Skeletal muscle satellite cell (primary cell): Measurements from ENCODE around the gene PGP.
A peak's percentile ranks its signal among the peaks of the same experiment; 100 is the strongest.
"Not testable (repeated sequence)": the region's sequence is repeated elsewhere in the genome, so short reads cannot be mapped to it uniquely, and the experiment has no call there.

Experiments
- H3K27me3 ChIP-seq: 2 replicates; pipeline ENCODE4 v1.7.0; 2013; ENCODE audit warnings: low read length; ENCODE audit not compliant: control insufficient read depth, insufficient read depth
- H3K36me3 ChIP-seq: 2 replicates; pipeline ENCODE4 v1.7.0; 2013; ENCODE audit warnings: mild to moderate bottlenecking, control low read depth, low read length; ENCODE audit not compliant: insufficient read depth
- H3K4me1 ChIP-seq: 2 replicates; pipeline ENCODE4 v1.7.0; 2013; ENCODE audit warnings: low read length; ENCODE audit not compliant: control insufficient read depth, insufficient read depth
- H3K4me2 ChIP-seq: 2 replicates; pipeline ENCODE4 v1.7.0; 2013; ENCODE audit warnings: mild to moderate bottlenecking, low read length
- H3K4me3 ChIP-seq: 2 replicates; pipeline ENCODE4 v1.7.0; 2013; ENCODE audit warnings: low read length
- H3K9ac ChIP-seq: 2 replicates; pipeline ENCODE4 v1.7.0; 2013; ENCODE audit warnings: mild to moderate bottlenecking, low read depth, low read length, moderate library complexity
- H3K9me3 ChIP-seq: replicated peaks from 2 replicates; pipeline ENCODE4 v1.7.0; 2013; ENCODE audit warnings: mild to moderate bottlenecking, control low read depth, low read length

Gene PGP

DNA sequence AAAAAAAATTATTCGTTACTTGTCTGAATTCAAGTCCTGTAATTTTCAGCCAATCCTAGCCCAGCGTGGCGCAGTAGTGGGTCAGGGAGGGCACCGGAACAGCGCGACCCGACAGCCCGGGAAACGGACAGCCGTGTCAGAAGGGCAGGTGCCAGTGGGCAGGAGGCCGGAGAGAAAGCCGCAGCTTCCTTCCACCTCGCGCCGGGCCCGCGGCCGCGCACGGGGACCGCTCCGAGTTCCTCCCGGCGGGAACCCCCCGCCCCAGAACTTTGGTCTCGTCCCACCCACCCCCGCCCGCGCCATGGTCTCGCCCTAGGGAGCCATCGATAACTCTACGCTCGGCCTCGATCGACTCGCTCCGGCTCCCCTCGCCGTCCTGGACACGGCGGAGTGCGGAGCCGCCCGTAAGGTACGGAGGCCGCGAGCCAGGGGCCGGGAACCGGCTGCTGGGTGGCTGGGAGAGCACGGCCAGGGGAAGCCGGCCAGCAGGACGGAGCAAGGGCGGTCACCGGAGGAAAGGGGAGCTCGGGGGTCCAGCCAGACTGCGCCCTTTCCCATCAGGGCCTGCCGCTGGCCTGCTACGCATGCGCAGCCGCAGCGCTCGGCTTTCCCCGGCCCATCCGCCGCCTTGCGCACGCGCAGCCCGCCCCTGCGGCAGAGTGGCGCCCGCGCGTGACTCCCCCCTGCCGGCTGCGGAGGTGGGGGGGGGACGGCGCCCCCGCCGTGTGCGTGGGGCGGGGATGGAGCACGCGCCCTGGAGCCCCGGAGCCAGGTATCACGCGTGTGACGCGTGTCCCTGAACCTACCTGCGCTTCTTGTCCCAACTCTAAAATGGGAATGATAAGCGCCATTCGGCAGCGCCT, 9.3 kb downstream of the PGP start, which contains the start of gene MLST8:
Gene MLST8, plus strand, starts transcription at position 351 of the 863 bp plus-strand sequence. CDS start 632 bp downstream, outside the sequence.
- Histone ChIP-seq H3K9ac (peak within 1 kb of the TSS; percentile 97), H3K4me3 (peak within 1 kb of the TSS; percentile 95), H3K4me2 (peak within 1 kb of the TSS; percentile 97)

DNA sequence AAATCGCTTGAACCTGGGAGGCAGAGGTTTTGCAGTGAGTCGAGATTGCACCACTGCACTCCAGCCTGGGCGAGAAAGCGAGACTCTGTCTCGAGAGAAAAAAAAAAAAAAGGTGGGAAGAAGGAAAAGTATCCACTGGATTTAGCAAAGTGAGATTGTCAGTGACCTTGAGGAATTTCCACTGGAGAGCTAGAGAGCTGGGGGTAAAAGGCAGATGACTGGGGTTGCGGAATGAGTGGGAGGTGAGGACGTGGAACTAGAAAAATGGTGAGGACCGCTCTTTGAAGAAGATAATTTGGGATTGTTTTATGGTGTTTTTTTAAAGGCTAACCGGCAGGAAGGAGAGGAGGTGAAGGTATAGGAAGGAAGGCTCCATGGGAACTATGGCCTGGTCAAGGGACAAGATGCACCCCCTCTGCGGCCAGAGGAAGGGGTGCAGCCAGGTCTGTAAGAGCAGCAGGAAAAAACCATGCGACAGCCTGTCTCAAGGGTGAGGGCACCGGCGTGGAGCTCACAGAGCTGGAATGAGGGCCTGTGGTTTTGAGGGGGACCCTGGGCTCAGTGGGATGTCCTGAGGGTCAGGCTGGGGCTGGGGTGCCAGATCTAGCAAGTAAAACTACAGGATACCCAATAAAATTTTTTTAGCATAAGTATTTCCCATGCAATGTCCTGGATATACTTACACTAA, 10.1 kb downstream of the PGP start:
- Histone ChIP-seq H3K4me2 (peak overlapping the region; percentile 97), H3K4me1 (peaks cover 18% of the 10 kb centered on the region), H3K27me3 (peaks cover 4% of the 10 kb centered on the region), H3K9ac (peak overlapping the region; percentile 97), H3K36me3 (peaks cover 18% of the 10 kb centered on the region), H3K9me3 (no peaks in the 10 kb centered on the region), H3K4me3 (peak overlapping the region; percentile 95)

More for the DNA sequence above, 9.3 kb downstream of the PGP start, which contains the start of gene MLST8:
- Histone ChIP-seq H3K4me1 (peaks cover 18% of the 10 kb centered on the region), H3K27me3 (peaks cover under 1% of the 10 kb centered on the region), H3K36me3 (peaks cover 22% of the 10 kb centered on the region), H3K9me3 (no peaks in the 10 kb centered on the region)

DNA sequence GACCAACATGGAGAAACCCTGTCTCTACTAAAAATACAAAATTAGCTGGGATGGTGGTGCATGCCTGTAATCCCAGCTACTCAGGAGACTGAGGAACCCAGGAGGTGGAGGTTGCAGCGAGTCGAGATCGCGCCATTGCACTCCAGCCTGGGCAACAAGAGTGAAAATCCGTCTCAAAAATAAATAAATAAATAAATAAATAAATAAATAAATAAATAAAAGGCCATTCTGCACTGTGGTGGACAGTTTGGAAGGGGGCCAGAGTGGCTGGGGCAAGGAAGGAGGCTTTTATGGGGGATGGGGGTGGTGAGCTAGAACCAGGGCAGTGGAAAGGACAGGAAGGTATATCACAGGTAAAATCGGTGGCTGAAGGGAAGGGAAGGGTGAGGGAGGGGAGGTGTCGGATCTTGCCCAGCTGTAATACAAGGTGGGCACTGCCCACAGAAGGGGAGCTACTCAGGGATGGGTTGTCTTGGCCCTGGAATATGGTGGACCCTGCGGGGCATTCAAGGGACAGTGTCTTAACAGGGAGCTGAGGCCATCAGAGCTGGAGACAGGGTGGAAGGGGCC, 11.4 kb downstream of the PGP start:
- not testable (repeated sequence) for H3K9me3 ChIP-seq, H3K9ac ChIP-seq, H3K4me3 ChIP-seq, H3K36me3 ChIP-seq, H3K4me2 ChIP-seq
- Histone ChIP-seq H3K27me3 (peaks cover 14% of the 10 kb centered on the region), H3K4me1 (peaks cover 18% of the 10 kb centered on the region)

DNA sequence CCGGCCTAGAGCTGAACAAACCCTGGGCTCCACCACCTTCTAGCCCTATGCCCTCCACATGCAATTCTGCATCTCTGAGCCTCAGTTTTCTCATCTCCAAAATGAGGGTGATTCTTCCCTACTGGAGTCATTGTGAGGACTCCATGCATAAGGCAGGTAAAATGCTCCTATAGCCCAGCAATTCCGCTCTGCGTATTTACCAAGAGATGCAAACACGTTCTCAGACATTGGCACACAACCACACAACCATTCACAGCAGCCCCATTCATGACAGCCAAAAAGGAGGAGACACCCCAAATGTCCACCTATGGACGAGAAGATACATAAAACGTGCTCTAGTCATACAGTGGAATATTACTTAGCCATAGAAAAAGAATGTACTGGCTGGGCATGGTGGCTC, 14.3 kb downstream of the PGP start:
- no peaks in the 10 kb centered on the region for H3K9me3 ChIP-seq
- H3K36me3 ChIP-seq = no peaks in the 10 kb centered on the region
- no peak overlapping the region for H3K4me3 ChIP-seq
- peaks cover 34% of the 10 kb centered on the region for H3K27me3 ChIP-seq
- peaks cover 4% of the 10 kb centered on the region for H3K4me1 ChIP-seq
- no peak overlapping the region for H3K4me2 ChIP-seq
- H3K9ac ChIP-seq = no peak overlapping the region

DNA sequence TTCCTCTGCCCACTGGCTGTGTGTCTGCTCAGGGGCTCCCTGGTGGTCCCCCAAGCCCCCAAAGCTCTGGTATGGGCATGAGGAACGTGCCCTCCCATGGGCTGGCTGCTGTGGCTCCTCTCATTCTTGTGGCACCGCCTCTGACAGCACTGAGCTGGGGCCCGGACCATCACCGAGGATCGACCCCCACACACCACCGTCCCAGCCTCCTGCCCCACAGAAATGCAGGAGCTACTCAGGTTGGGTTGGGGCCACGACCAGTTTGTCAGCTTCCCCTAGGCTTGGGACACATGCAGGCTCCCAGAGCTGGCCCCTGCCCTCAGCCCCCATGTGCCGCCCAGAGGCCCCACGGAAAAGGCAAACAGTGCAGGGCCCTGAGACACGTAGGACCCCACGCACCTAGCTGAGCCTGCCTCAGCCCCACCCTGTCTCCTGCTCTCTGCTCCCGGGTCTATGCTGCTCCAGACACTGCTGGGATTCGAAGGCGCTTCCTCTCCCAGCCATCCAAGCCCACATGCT, 15.0 kb downstream of the PGP start:
- H3K27me3 ChIP-seq = peaks cover 40% of the 10 kb centered on the region
- no peak overlapping the region for H3K4me3 ChIP-seq
- H3K4me2 ChIP-seq = no peak overlapping the region
- H3K4me1 ChIP-seq = peaks cover 2% of the 10 kb centered on the region
- no peak overlapping the region for H3K9ac ChIP-seq
- no peaks in the 10 kb centered on the region for H3K9me3 ChIP-seq
- no peaks in the 10 kb centered on the region for H3K36me3 ChIP-seq

DNA sequence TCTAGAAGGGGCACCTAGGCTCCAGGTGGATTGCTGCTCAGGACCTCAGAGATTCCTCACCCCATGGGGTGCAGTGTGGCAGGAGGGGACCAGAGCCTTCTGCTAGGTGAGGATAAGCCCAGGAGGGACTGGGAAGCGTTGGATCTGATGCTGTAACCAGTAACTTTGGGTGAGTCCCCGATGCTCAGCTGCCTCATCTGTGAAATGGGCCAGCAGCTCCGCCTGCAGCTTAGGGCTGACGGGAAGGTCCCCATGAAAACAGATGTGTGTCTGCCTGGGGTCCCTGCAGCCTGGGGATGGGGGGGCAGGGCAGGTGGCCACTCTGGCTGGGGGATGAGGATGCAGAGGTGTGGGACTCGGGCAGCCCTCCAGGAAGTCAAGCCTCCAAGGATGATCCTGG, 15.5 kb downstream of the PGP start:
- H3K9ac ChIP-seq = no peak overlapping the region

DNA sequence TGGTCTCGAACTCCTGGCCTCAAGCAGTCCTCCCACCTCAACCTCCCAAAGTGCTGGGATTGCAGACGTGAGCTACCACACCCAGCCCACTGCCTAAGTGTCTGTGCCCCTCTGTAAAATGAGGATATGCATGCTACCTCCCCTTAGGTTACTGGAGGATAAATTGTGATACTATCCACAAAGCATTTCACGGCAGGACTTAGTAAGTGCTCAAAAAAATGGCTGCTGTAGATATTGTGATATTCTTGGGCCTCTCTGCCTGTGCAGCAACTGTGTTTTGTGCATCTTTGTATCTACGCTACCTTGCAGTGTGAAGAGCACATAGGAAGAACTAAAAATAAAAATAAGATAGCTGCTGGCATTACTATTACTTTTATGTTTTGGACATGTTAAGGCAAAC, 16.4 kb downstream of the PGP start:
- no peak overlapping the region for H3K4me3 ChIP-seq
- H3K9ac ChIP-seq = no peak overlapping the region
- H3K4me1 ChIP-seq = no peaks in the 10 kb centered on the region
- no peak overlapping the region for H3K4me2 ChIP-seq
- no peaks in the 10 kb centered on the region for H3K36me3 ChIP-seq
- peaks cover 42% of the 10 kb centered on the region for H3K27me3 ChIP-seq
- no peaks in the 10 kb centered on the region for H3K9me3 ChIP-seq

More for the DNA sequence above, 15.5 kb downstream of the PGP start:
- Histone ChIP-seq H3K4me1 (no peaks in the 10 kb centered on the region), H3K27me3 (peaks cover 42% of the 10 kb centered on the region), H3K4me3 (no peak overlapping the region), H3K9me3 (no peaks in the 10 kb centered on the region), H3K4me2 (no peak overlapping the region), H3K36me3 (no peaks in the 10 kb centered on the region)

DNA sequence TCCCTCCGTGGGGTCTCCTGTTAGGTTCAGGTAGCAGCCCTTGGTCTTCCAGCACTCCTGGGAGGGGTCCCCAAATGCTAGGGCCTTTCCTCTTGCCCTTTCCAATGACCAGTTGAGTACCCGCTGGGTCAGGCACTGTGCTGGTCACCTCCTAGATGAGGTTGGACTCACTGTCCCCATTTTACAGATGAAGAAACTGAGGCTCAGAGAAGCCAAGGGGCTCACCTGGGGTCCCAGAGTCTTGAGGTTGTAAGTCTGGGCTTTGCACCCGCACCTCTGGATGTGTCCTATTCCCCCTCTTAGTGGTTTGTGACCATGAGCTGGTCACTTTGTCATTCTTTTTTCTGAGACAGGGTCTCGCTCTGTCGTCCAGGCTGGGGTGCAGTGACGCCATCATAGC, 16.9 kb downstream of the PGP start:
- no peak overlapping the region for H3K4me3 ChIP-seq
- no peak overlapping the region for H3K9ac ChIP-seq
- H3K9me3 ChIP-seq = no peaks in the 10 kb centered on the region
- no peaks in the 10 kb centered on the region for H3K36me3 ChIP-seq
- H3K4me1 ChIP-seq = no peaks in the 10 kb centered on the region
- H3K27me3 ChIP-seq = peaks cover 42% of the 10 kb centered on the region
- no peak overlapping the region for H3K4me2 ChIP-seq

DNA sequence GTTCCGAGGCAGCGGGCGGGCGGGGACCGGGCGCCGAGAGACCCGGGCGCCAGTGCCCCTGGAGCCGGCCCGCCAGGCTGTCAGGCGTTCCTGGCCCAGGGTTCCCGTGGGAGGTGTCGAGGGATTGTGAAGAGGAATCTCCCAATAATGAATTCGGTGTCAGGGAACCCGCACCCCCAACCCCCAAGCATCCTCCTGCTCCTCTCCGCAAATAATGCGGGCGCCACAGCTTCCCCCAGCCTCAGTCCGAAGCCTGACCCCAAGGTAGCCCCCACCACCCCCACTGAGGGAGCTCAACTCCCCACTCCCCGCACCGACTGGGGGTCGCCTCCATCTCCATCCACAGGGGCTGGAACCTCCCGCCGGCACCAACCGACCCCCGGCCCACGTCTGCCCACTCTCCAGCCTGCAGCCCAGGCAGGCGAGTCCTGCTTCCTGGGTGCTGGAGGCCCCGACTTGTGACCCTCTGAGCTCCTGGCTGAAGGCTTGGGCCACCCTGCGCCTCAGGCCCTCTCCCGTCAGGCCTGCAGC, 17.6 kb downstream of the PGP start:
- peaks cover 42% of the 10 kb centered on the region for H3K27me3 ChIP-seq
- H3K9me3 ChIP-seq = no peaks in the 10 kb centered on the region
- H3K4me2 ChIP-seq = peak overlapping the region; percentile 56
- no peaks in the 10 kb centered on the region for H3K36me3 ChIP-seq
- H3K4me3 ChIP-seq = no peak overlapping the region
- H3K9ac ChIP-seq = no peak overlapping the region
- H3K4me1 ChIP-seq = no peaks in the 10 kb centered on the region

DNA sequence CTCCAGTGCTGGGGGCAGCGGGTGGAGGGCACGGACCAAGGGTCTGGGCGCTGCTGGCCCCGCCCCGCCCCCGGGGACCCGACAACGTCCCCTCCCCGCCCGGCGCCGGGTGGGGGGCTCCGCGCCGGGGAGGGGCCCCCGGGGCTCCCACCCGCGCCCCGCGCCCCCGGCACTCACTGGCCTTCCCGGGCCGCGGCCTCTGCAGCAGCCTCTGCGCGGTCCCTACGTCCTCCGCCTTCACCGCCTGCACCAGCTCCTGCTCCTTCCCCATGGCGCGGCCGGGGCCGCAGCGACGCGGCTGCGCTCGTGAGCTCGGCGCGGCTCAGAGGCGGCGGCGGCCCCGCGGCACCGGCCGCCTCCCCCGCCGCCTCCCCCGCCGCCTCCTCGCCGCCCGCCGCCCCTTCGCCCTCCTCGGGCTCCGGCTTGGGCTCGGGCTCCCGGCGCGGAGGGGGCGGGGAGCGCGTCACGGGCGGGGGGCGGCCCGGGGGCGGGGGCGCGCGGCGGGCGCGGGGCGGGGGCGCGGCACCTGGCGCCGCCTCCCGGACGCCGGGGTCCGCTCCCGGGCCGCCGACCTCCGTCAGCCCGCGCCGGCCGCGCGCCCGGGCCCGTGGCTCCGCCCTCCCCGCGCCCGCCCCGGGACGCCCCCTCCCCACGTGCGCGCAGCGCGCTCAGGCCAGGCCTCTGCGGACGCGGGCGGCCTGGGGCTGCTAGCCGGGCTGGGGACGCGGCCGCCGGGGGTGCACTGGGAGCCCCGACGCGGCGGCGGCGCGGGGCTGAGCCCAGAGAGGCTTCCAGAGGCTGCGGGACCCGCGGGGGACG, 18.3 kb downstream of the PGP start, which contains the start of gene CASKIN1:
Gene CASKIN1, minus strand, starts transcription at position 444 of the 819 bp plus-strand sequence. Its CDS starts 173 bp downstream, at position 271.
- Histone ChIP-seq H3K4me2 (peak within 1 kb of the TSS; percentile 66), H3K4me1 (no peaks in the 10 kb centered on the region), H3K9me3 (no peaks in the 10 kb centered on the region), H3K9ac (no peak within 1 kb of the TSS), H3K36me3 (no peaks in the 10 kb centered on the region), H3K4me3 (peak within 1 kb of the TSS; percentile 57), H3K27me3 (peaks cover 42% of the 10 kb centered on the region)
